Transverse colon (tissue), 4 donors: ENCODE measurements around the gene AGMO. TPM values are rescaled to one million over a fixed set of nuclear protein-coding genes. Genes with fewer than 3 reads are reported as not detected.
"Not testable (repeated sequence)": the region's sequence is repeated elsewhere in the genome, so short reads cannot be mapped to it uniquely, and the experiment has no call there.

Source experiments
- DNase-seq: peaks from one replicate; pipeline ENCODE4 v3.0.0-alpha.2; 2019
- H3K27ac ChIP-seq, 4 donors: fragments of 200-600 bp; sonication (generic); 2 replicates each; pipeline ENCODE4 v1.5.1; 2016 to 2018; ENCODE audit warnings: inconsistent platforms in 4 of 4
- H3K27me3 ChIP-seq: fragments of 200-600 bp; sonication (generic); 2 replicates; pipeline ENCODE4 v1.5.1; 2017; ENCODE audit warnings: inconsistent platforms
- H3K36me3 ChIP-seq, 4 donors: fragments of 200-600 bp; sonication (generic); 2 replicates each; pipeline ENCODE4 v1.5.1; 2017 to 2019; ENCODE audit warnings: inconsistent platforms in 4 of 4
- H3K4me1 ChIP-seq, 4 donors: fragments of 200-600 bp; sonication (generic); 2 replicates each; pipeline ENCODE4 v1.5.1; 2017 to 2020; ENCODE audit warnings: inconsistent platforms in 4 of 4
- H3K4me3 ChIP-seq, 4 donors: fragments of 200-600 bp; sonication (generic); 1 replicate in 1 of 4; 2 replicates in 3 of 4; pipeline versions ENCODE4 v1.5.1 to v1.6.1; 2017 to 2019; ENCODE audit warnings: inconsistent platforms in 4 of 4
- H3K9me3 ChIP-seq, 2 donors: fragments of 200-600 bp; sonication (generic); 2 replicates each; pipeline ENCODE4 v1.5.1; 2017 to 2019; ENCODE audit warnings: inconsistent platforms in 2 of 2
- CTCF ChIP-seq, 5 experiments: fragments of 200-600 bp in 3 of 5; fragments of 450-650 bp in 2 of 5; sonication (generic) in 3 of 5; IDR thresholded peaks; 1 replicate in 2 of 5; 2 replicates in 3 of 5; pipeline ENCODE4 v1.5.1; 2016 to 2017; ENCODE audit warnings: antibody characterized with exemption in 5 of 5, inconsistent platforms in 3 of 5, mild to moderate bottlenecking in 2 of 5, moderate library complexity in 1 of 5
- EP300 ChIP-seq: sonication (generic); formaldehyde crosslinking; IDR thresholded peaks from one replicate; pipeline ENCODE4 v1.6.1; 2017; ENCODE audit warnings: antibody characterized with exemption, low read depth
- POLR2A ChIP-seq: fragments of 450-650 bp; IDR thresholded peaks from one replicate; pipeline ENCODE4 v1.6.1; 2016; ENCODE audit warnings: antibody characterized with exemption, mild to moderate bottlenecking, moderate library complexity
- POLR2AphosphoS5 ChIP-seq, 3 donors: sonication (generic); formaldehyde crosslinking; IDR thresholded peaks; one replicate each; pipeline ENCODE4 v1.6.1; 2016; ENCODE audit warnings: antibody characterized with exemption in 3 of 3
- WGBS, 2 donors: methylation state at CpG; one replicate each; pipeline ENCODE4 v1.1.5; 2018; ENCODE audit warnings: low coverage in 1 of 2; 5-methylcytosine and 5-hydroxymethylcytosine counted together
- in situ Hi-C, 4 donors: fragments of 200-750 bp; cut with MboI; loops; one replicate each; pipeline versions ENCODE4 v1.15.0 to v1.15.1; 2017; ENCODE audit warnings: low sequenced_read_pairs in 3 of 4, low pct_ligation_motif_present in 1 of 4, low pct_unique_long_range_greater_than_20kb in 1 of 4
- intact Hi-C: fragments of 100-400 bp; cut with DNase I; formaldehyde crosslinking; loops from one replicate; pipeline ENCODE4 v1.15.1; 2023; ENCODE audit warnings: low total_unique reads
- total RNA-seq, 4 donors: library from RNA; depleted of rRNA; stranded (reverse); fragments of >200 nt; gene quantifications; one replicate each; pipeline ENCODE4 v1.1.0, GENCODE V29; 2016

Gene AGMO
- total RNA-seq, 4 donors from 2014 or later: 1.5 to 5.7 (median 2.7) TPM; not detected in 1

- 85 to 90% methylated on average over 1 of the region's 1 CpG for WGBS, 2 donors
- no peak for DNase-seq
- Histone ChIP-seq H3K27me3 (no peaks in the 10 kb centered on the region), H3K27ac (no peak overlapping the region), H3K4me1 (no peaks in the 10 kb centered on the region), H3K4me3 (no peak overlapping the region), H3K36me3 (no peaks in the 10 kb centered on the region), H3K9me3 (no peaks in the 10 kb centered on the region)
- TF ChIP-seq EP300: no peak
- TF ChIP-seq POLR2A: no peak
- in situ Hi-C loops (no loop called here), intact Hi-C loops (no loop called here)
These were observed 37.7 kb downstream of the AGMO start for GRCh38 chr7:15524077-15524476.

GRCh38 chr7:15517865-15518264 lies 44.0 kb downstream of the AGMO start:
- H3K27ac ChIP-seq, H3K4me1 ChIP-seq, H3K27me3 ChIP-seq, intact Hi-C loops, H3K9me3 ChIP-seq, H3K4me3 ChIP-seq, H3K36me3 ChIP-seq, DNase-seq, in situ Hi-C loops: not testable (repeated sequence)
- WGBS, 2 donors: 84% methylated on average over 7 of the region's 7 CpGs; no CpG with 5 or more reads in 1 of the 2 donors

DNA sequence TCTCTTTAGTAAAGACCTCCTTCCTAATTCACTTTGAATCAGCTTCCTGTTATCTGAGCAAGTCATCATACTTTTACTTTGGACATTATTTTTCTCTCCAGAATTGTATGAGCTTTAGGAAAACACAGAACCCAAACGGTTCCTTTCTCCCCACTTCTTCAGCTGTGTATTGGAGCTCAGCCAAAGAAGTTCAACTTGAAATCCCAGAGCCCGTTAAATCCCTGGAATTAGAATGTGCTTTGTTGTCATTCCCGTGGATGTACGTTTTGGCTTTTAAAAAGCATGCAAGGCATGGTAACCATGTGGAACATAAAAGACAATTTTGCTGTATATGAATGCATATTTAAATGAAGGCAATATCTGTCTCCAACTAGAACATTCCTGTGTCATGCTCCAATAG lies 46.6 kb downstream of the AGMO start:
- intact Hi-C loops: no loop called here
- WGBS, 2 donors: 42 to 72% methylated on average over 4 of the region's 4 CpGs
- H3K27me3 ChIP-seq: no peaks in the 10 kb centered on the region
- H3K4me1 ChIP-seq: no peaks in the 10 kb centered on the region
- H3K27ac ChIP-seq: peak overlapping the region in 2 of 4 donors; percentile 5 to 31
- TF ChIP-seq POLR2A: no peak
- no peak for TF ChIP-seq POLR2AphosphoS5 (IDR thresholded peaks at IDR 0.05)
- no peak for TF ChIP-seq CTCF (IDR thresholded peaks at IDR 0.05)
- TF ChIP-seq EP300: no peak
- no peaks in the 10 kb centered on the region for H3K36me3 ChIP-seq
- no peak for DNase-seq
- no peaks in the 10 kb centered on the region for H3K9me3 ChIP-seq
- in situ Hi-C loops: no loop called here
- H3K4me3 ChIP-seq: no peak overlapping the region

DNA sequence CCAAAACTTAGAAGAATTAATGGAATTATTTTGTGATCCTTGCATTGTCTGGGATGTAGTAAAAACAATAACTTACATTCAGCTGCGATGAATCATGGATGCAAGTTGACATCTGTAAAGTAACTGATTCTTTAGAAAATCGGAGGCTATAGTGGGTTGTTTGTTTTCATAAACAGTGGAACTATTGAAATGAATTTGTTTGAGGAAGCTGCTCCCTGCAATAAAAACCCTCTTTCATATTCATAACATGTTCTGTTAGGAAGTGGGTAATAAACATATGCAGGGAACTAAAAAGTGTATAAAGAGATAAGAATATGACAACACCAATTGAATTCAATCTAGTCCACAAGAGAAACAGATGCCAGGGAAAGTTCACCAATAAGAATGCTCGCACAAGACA lies 53.6 kb downstream of the AGMO start:
- in situ Hi-C loops: no loop called here
- TF ChIP-seq POLR2AphosphoS5 (IDR thresholded peaks at IDR 0.05) (no peak), POLR2A (no peak), CTCF (IDR thresholded peaks at IDR 0.05) (no peak), EP300 (no peak)
- 35 to 48% methylated on average over 3 of the region's 3 CpGs for WGBS, 2 donors

DNA sequence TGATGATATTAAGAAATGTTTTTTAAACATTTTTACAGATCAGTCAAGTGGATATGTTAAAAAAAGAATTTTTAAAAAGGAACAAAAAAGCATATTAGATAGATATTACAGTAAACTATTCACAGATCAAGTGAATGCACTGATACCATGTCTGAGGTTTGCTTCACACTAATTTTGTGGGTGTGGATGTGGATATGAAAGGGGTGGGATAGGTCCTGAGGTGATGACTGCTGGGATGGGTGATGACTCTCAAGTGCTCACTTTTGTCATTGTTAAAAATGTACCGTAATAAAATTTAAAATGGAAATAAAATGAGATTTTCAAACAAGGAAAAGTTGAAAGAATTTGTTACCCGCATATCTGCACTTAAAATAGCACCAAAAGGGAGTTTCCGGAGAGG lies 54.1 kb downstream of the AGMO start:
- Histone ChIP-seq H3K4me3 (no peak overlapping the region), H3K27ac (no peak overlapping the region), H3K27me3 (no peaks in the 10 kb centered on the region), H3K36me3 (no peaks in the 10 kb centered on the region), H3K9me3 (no peaks in the 10 kb centered on the region), H3K4me1 (peaks cover 0 to 22% (median 4%) of the 10 kb centered on the region in 4 donors)
- TF ChIP-seq POLR2A (no peak), CTCF (IDR thresholded peaks at IDR 0.05) (no peak), EP300 (no peak), POLR2AphosphoS5 (IDR thresholded peaks at IDR 0.05) (no peak)
- intact Hi-C loops: no loop called here
- in situ Hi-C loops: no loop called here
- WGBS, 2 donors: 65 to 70% methylated on average over 3 of the region's 3 CpGs
- DNase-seq: no peak

More for the DNA sequence above, 53.6 kb downstream of the AGMO start:
- intact Hi-C loops: no loop called here
- H3K27me3 ChIP-seq: no peaks in the 10 kb centered on the region
- peaks cover 0 to 22% (median 4%) of the 10 kb centered on the region in 4 donors for H3K4me1 ChIP-seq
- no peak overlapping the region for H3K4me3 ChIP-seq
- H3K36me3 ChIP-seq: no peaks in the 10 kb centered on the region
- H3K27ac ChIP-seq: no peak overlapping the region
- DNase-seq: no peak
- no peaks in the 10 kb centered on the region for H3K9me3 ChIP-seq
